Breast epithelium (tissue), 3 donors: ENCODE measurements around the gene TATDN2.
"Not testable (repeated sequence)": the region's sequence is repeated elsewhere in the genome, so short reads cannot be mapped to it uniquely, and the experiment has no call there.

Experiments
- CTCF ChIP-seq, 3 donors: fragments of 450-650 bp; IDR thresholded peaks; one replicate each; pipeline ENCODE4 v1.5.1; 2016 to 2017; ENCODE audit warnings: antibody characterized with exemption in 3 of 3, mild to moderate bottlenecking in 3 of 3, moderate library complexity in 3 of 3
- POLR2A ChIP-seq: fragments of 450-650 bp; IDR thresholded peaks from one replicate; pipeline ENCODE4 v1.6.1; 2016; ENCODE audit warnings: antibody characterized with exemption, mild to moderate bottlenecking, moderate library complexity
- POLR2AphosphoS5 ChIP-seq, 3 donors: sonication (generic); formaldehyde crosslinking; IDR thresholded peaks; one replicate each; pipeline ENCODE4 v1.6.1; 2017; ENCODE audit warnings: antibody characterized with exemption in 3 of 3

- not testable (repeated sequence) for TF ChIP-seq CTCF (IDR thresholded peaks at IDR 0.05); POLR2A; POLR2AphosphoS5 (IDR thresholded peaks at IDR 0.05)
These were observed 49.8 kb downstream of the TATDN2 start for GRCh38 chr3:10298064-10298463.
